Measurements from ENCODE around the gene ARHGAP10.

The ARHGAP10 gene

DNA sequence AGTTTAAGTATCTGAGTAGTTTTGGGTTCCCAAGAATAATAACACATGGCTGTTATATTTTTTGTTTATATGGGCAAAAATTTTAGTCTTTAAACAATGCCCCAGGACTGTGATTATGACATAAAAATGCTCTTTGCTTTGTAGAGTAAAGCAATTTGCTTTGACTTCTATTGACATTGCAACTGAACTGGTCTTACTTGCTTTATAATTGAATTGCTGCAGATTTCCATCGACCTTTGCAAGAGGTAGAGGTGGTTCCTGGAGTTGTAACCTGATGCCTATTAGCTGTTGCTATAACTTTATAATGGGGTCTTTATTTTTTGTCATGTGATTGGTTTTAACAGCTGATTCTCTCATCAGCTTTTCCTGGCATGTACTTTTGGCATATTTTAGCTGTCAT, 302.9 kb downstream of the ARHGAP10 start:
- H3K36me3 Mint-ChIP-seq (ENCODE audit: low read depth) = peaks cover 53% of the 10 kb centered on the region
- intact Hi-C loops (cut with micrococcal nuclease) = no loop called here
- H3K27ac Mint-ChIP-seq = no peak overlapping the region
- H3K4me3 Mint-ChIP-seq = no peak overlapping the region
- H3K4me1 Mint-ChIP-seq (ENCODE audit: low read depth) = peaks cover 43% of the 10 kb centered on the region
- no peaks in the 10 kb centered on the region for H3K9me3 Mint-ChIP-seq
- no peaks in the 10 kb centered on the region for H3K27me3 Mint-ChIP-seq

DNA sequence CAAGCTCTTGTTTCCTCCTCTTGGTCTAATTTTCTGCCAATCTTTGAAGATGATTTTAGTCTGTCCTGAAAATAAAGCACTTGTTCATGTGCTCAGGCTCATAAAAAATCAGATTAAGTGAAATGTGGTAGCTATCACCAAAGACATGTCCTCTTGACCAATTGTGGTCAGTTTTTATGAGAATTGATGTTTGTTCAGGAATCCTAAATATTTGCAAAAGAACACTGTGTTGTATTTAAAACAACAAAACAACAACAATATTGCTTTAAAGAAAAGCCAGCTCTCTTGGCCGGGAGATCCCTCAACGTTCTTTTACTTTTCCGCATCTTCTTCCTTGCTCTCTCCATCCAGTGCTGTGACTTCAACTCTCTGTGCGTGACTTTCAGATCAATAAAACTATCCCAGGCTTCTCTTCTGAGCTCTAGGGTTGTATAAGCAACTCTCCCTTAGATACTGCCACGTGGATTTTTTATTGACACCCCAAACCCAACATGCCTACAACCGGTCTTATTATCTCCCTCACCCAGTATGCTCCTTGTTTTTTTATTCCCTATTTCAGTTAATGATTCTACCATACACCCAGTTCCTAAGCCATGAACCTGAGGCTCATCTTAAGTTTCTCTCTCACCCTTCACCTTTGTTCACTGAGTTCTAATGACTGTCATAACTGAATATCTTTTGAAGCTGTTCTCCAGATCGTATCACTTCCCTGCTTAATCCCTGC, 309.9 kb downstream of the ARHGAP10 start:
- Mint-ChIP-seq H3K27me3 (no peaks in the 10 kb centered on the region), H3K4me1 (ENCODE audit: low read depth) (peaks cover 18% of the 10 kb centered on the region), H3K9me3 (no peaks in the 10 kb centered on the region), H3K36me3 (ENCODE audit: low read depth) (peaks cover 46% of the 10 kb centered on the region), H3K4me3 (no peak overlapping the region), H3K27ac (no peak overlapping the region)
- intact Hi-C loops (cut with micrococcal nuclease) = no loop called here

DNA sequence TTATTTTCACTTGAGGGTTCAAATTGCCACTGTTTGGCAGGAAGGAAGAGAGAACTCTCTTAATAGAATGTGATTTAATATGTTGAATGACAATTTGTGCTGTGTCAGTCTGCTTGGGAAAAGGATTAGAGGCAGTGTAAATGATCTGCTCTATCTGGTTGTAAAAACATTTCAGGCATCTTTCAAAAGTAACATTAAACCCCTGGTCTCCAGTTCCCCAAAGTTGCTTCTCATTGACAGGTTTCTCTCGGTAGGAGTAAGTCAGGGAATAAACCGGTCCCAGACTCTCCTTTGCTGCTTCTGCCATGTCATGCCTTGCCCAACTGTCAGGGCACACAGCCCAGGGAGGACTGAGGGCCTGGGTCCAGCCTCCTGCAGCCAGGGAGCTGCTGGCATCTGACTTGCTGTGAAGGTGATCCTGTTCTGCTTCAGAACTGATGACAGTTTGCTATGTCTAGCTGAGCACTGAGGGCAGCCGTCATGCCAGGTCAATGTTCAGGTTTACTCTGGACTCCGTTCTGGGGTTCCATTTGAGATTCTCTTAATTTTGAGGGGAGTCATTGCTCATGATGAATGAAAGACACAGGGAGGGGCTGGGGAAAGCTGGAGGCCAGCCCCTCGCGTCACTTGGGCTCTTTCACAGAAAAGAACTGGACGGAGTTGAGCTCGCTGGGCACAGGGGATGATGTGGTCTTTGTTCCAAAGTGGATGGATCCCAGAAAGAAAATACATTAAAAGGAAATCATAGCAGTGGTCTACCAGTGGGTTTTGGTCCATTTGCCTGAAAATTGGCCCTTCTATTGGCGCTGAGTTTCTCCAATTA, 312.4 kb downstream of the ARHGAP10 start:
- Mint-ChIP-seq H3K4me1 (ENCODE audit: low read depth) (no peaks in the 10 kb centered on the region), H3K27me3 (no peaks in the 10 kb centered on the region), H3K4me3 (no peak overlapping the region), H3K27ac (no peak overlapping the region), H3K36me3 (ENCODE audit: low read depth) (peaks cover 64% of the 10 kb centered on the region), H3K9me3 (no peaks in the 10 kb centered on the region)
- intact Hi-C loops (cut with micrococcal nuclease) = no loop called here

DNA sequence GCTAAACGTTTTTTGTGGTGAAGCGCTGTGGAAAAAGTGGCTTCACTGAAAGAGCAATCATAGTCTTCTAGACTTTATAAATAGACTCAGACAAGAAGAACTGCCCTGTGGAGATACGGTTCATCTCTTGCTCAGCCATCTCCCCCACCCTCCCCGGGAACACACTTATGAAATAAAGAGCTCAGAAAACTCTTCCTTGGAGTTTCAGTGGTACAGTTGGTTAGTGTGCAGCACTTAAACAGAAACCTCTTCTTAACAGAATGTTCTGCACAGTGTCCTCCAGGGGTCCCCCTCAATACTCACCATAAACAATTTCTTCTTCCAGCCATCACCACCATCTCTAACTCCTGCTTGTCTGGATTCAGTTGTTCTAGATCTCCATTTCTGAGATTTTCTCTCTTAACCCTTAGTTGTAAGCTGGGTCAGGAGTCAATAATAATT, 313.0 kb downstream of the ARHGAP10 start:
- H3K27ac Mint-ChIP-seq = no peak overlapping the region
- intact Hi-C loops (cut with micrococcal nuclease) = no loop called here
- no peak overlapping the region for H3K4me3 Mint-ChIP-seq
- H3K9me3 Mint-ChIP-seq = no peaks in the 10 kb centered on the region
- peaks cover 65% of the 10 kb centered on the region for H3K36me3 Mint-ChIP-seq (ENCODE audit: low read depth)
- no peaks in the 10 kb centered on the region for H3K27me3 Mint-ChIP-seq
- H3K4me1 Mint-ChIP-seq (ENCODE audit: low read depth) = no peaks in the 10 kb centered on the region

DNA sequence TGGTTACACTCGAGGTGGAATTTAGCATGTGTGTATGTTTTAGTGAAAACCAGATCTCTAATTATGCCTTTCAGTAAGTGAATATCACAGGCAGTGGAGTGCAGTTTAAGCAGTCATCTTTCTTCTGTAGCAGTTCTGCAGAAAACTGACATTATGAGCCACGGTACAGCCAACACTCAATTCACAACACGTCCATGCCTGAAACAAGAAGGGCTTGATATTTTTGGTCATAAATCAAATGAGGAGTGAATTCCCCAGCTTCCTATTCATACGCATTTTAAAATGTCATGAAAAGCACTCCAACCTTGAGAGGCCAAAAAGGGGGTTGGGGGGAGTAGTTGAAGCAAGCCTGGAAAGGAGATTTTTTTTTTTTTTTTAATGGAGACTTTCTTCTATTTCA, 316.7 kb downstream of the ARHGAP10 start:
- intact Hi-C loops (cut with micrococcal nuclease) = no loop called here
- Mint-ChIP-seq H3K27ac (no peak overlapping the region), H3K27me3 (no peaks in the 10 kb centered on the region), H3K36me3 (ENCODE audit: low read depth) (peaks cover 96% of the 10 kb centered on the region), H3K9me3 (no peaks in the 10 kb centered on the region), H3K4me3 (no peak overlapping the region), H3K4me1 (ENCODE audit: low read depth) (peaks cover 32% of the 10 kb centered on the region)

DNA sequence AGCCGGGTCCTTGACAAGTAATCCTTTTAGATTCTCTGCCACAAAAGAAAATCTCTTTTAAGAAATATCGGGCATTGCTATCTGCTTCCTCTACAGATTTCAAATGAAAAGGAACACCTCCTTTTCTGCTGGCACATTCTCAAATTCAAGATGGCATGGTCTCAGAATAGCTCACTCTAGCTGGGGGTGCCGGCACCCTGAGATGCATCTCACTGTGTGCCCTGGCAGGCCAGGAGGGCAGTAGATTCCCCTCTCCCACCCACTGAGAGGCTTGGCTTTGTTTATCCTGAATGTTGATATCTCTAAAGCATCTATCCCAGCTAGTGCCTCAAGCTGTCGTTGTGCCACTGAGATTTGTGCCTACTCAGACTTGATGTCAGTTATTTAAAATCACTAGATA, 319.5 kb downstream of the ARHGAP10 start:
- Mint-ChIP-seq H3K4me3 (no peak overlapping the region), H3K4me1 (ENCODE audit: low read depth) (peaks cover 55% of the 10 kb centered on the region)

DNA sequence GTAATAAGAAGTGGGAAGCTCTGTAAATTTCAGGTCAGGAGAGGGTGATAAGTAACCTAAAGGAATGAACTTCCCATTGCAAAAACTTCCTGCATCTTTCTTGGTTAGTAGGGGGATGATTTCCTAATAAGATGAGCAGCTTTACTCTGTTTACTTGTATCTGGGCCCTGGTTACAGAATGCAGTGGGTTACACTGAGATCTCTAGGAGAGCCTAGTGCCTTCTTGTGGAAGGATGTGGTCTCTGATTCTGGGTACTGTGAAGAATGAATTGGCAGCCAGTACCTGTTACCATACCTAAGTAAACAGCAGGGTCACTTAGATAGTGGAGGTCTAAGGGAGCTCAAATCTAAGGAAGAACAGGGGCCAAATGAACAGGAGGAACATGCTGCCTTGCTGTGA, 320.6 kb downstream of the ARHGAP10 start:
- no peaks in the 10 kb centered on the region for H3K27me3 Mint-ChIP-seq
- peaks cover 66% of the 10 kb centered on the region for H3K4me1 Mint-ChIP-seq (ENCODE audit: low read depth)
- intact Hi-C loops (cut with micrococcal nuclease) = no loop called here
- H3K27ac Mint-ChIP-seq = no peak overlapping the region
- no peak overlapping the region for H3K4me3 Mint-ChIP-seq
- peaks cover 83% of the 10 kb centered on the region for H3K36me3 Mint-ChIP-seq (ENCODE audit: low read depth)
- no peaks in the 10 kb centered on the region for H3K9me3 Mint-ChIP-seq

More for the DNA sequence above, 319.5 kb downstream of the ARHGAP10 start:
- H3K27me3 Mint-ChIP-seq = no peaks in the 10 kb centered on the region
- H3K27ac Mint-ChIP-seq = no peak overlapping the region
- intact Hi-C loops (cut with micrococcal nuclease) = no loop called here
- H3K9me3 Mint-ChIP-seq = no peaks in the 10 kb centered on the region
- H3K36me3 Mint-ChIP-seq (ENCODE audit: low read depth) = peaks cover 89% of the 10 kb centered on the region

DNA sequence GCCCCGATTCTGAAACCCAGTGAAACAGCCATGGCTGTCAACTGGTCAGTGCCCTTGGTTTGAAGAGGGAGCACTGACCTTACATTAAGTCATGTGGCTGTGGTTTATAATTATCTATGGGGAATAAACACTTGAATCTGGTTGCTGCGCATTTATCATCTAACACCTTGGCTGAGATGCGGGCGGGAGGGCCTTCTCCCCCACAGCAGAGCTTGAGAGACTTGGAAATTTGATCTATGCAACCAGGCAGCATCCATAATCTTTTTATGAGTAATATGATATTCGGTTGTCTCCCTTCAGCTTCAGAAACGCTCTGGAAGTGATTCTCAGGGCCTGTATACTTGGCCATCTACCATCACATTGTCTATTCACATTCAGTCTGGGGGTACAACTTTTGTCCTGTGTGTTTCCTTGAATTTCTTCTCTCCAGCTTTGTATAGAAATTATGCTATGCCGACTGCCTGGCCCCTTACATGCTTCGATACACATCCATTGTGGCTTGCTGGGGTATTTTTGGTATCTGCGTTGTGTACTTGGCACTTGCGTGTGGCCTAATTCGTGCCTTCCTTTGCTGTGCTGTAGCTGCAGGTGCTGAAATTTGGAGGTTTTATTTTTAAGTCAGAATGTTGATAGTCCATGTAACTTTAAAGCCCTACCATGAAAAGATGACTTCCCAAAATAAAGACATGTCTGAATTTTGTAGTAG, 321.6 kb downstream of the ARHGAP10 start:
- no peak overlapping the region for H3K4me3 Mint-ChIP-seq
- no peaks in the 10 kb centered on the region for H3K27me3 Mint-ChIP-seq
- no peaks in the 10 kb centered on the region for H3K9me3 Mint-ChIP-seq
- H3K4me1 Mint-ChIP-seq (ENCODE audit: low read depth) = peaks cover 76% of the 10 kb centered on the region
- no peak overlapping the region for H3K27ac Mint-ChIP-seq
- H3K36me3 Mint-ChIP-seq (ENCODE audit: low read depth) = peaks cover 83% of the 10 kb centered on the region
- intact Hi-C loops (cut with micrococcal nuclease) = no loop called here

DNA sequence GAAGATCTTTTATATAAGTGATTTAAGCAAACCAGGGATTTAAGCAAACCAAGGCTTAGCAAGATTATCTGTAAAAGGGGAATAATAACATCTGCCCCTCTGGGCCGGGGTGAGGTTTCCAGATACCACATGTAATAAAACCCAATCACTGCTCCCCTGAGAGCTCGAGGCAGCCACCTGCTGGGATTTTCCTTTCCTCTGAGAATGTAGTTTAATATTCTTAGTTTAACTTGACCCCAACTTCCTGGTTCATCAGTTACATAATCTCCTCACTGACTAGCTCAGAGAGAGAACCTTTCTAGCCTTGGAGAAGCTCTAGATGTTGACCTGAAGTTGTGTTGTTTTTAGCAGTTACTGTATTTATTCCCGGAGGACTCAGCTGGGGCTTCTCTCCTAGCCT, 322.4 kb downstream of the ARHGAP10 start:
- H3K4me1 Mint-ChIP-seq (ENCODE audit: low read depth) = peaks cover 84% of the 10 kb centered on the region
- H3K9me3 Mint-ChIP-seq = no peaks in the 10 kb centered on the region
- intact Hi-C loops (cut with micrococcal nuclease) = no loop called here
- H3K36me3 Mint-ChIP-seq (ENCODE audit: low read depth) = peaks cover 81% of the 10 kb centered on the region
- H3K27me3 Mint-ChIP-seq = no peaks in the 10 kb centered on the region
- no peak overlapping the region for H3K4me3 Mint-ChIP-seq
- H3K27ac Mint-ChIP-seq = no peak overlapping the region

DNA sequence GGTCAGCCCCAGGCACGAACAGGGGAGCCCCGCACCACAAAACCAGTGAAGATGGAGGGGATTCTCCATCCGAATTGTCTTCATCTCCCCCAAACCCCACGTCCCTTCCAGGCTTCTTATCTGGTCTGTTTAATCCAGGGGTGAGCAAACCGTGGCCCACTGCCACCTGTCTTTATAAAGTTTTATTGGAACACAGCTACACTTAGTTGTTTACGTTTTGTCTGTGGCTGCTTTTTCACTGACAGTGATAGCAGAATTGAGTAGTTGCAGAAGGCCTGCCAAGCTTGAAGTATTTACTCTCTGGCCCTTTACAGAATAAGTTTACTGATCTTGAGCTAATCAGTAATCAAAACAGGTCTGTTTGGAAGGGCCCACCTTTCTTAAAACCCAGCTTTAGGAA, 324.0 kb downstream of the ARHGAP10 start:
- Mint-ChIP-seq H3K9me3 (no peaks in the 10 kb centered on the region), H3K4me1 (ENCODE audit: low read depth) (peaks cover 93% of the 10 kb centered on the region), H3K4me3 (no peak overlapping the region), H3K36me3 (ENCODE audit: low read depth) (peaks cover 83% of the 10 kb centered on the region), H3K27ac (peak overlapping the region; percentile 27), H3K27me3 (no peaks in the 10 kb centered on the region)
- intact Hi-C loops (cut with micrococcal nuclease) = no loop called here

DNA sequence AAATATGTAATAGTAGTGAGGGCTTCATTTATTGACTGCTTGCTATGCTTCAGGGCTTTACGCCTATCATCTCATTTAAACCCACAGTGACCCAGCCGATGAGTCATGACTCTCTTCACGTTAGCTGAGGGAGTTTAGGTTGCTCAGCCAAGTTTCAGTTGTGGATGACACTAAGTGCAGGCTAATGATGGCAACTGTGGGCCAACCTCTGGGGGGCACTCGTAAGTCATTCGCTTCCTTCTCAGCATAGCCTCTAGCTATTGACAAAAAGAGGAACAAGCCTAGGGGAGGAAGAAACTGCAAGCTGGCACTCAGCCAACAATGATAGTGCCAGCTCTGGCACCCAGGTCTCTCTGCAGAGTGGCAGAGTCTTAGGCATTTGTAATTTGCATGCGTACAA, 325.0 kb downstream of the ARHGAP10 start:
- intact Hi-C loops (cut with micrococcal nuclease) = no loop called here
- Mint-ChIP-seq H3K27me3 (no peaks in the 10 kb centered on the region), H3K4me1 (ENCODE audit: low read depth) (peaks cover 87% of the 10 kb centered on the region), H3K36me3 (ENCODE audit: low read depth) (peaks cover 83% of the 10 kb centered on the region), H3K27ac (no peak overlapping the region), H3K9me3 (no peaks in the 10 kb centered on the region), H3K4me3 (no peak overlapping the region)

DNA sequence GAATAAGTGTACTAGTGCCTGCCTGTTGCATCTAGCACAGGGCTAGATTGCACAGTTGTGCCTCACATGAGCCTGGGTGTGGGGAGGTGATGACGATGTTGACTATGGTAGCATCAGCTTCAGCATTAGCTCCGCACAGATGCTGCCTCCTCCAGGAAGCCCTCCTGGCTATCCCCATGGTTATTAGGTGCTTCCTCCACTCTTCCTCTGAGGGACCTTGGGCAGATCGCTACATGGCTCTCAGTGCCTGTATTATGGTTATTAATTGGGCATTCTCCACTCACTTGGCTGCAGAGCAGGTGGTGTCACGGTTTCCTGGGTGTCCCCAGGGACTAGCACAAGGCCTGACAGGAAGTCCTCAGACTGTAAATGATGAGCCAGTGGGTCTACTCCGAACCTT, 325.6 kb downstream of the ARHGAP10 start:
- H3K27me3 Mint-ChIP-seq = no peaks in the 10 kb centered on the region
- H3K4me3 Mint-ChIP-seq = no peak overlapping the region
- peaks cover 85% of the 10 kb centered on the region for H3K4me1 Mint-ChIP-seq (ENCODE audit: low read depth)
- H3K9me3 Mint-ChIP-seq = no peaks in the 10 kb centered on the region
- peaks cover 83% of the 10 kb centered on the region for H3K36me3 Mint-ChIP-seq (ENCODE audit: low read depth)
- no peak overlapping the region for H3K27ac Mint-ChIP-seq
- intact Hi-C loops (cut with micrococcal nuclease) = no loop called here

DNA sequence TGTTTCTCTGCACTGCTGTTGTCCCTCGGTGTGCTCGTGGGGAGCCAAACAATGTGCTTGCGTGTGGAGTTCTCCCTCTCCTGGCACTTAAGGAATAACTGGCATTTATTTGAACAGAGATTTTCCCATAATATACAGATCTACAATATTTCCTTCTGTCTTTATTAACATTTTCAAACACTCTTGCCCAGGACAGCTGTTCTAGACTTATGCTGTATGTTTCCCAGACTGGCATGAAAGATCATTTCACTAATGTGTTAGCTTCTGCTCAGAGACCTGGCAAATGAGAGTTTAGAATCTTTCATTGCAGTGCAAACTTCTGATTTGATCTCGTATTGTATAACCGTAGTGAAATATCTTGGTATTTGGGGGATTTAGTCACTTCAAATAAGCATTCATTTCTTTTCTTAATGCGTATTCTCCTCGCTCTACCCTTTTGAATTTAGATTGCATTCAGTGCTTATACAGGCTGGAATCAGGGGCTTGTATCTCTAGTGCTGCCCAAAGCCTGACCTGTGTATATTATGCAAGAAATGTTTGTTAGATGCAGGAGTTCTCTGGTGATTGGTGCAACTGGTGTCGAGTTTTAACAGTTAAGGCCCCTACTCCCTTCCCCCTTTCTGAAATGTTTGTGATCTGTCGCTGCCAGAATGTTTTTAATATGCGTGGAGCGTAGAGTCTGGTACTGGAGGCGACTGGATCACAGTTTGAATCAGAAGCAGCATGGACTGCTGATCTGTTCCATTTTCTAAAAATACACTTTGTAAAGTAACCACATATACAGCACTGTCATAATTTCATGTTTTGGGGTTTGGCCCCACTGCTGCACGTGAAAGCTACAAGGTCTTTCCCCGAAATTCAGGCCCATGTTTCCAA, 326.3 kb downstream of the ARHGAP10 start:
- Mint-ChIP-seq H3K4me1 (ENCODE audit: low read depth) (peaks cover 82% of the 10 kb centered on the region), H3K27me3 (no peaks in the 10 kb centered on the region), H3K36me3 (ENCODE audit: low read depth) (peaks cover 83% of the 10 kb centered on the region), H3K4me3 (no peak overlapping the region), H3K9me3 (no peaks in the 10 kb centered on the region), H3K27ac (peak overlapping the region; percentile 32)
- intact Hi-C loops (cut with micrococcal nuclease) = no loop called here
